Liver (tissue), 3 donors: ENCODE data around the gene MYOCOS.

Experiments
- ATF3 ChIP-seq: IDR thresholded peaks from 2 replicates; pipeline ENCODE4 v1.6.1; 2016; ENCODE audit warnings: antibody characterized with exemption
- CTCF ChIP-seq: fragments of 150-350 bp; IDR thresholded peaks from 2 replicates; pipeline ENCODE4 v1.5.1; 2017; ENCODE audit warnings: improper control_type of control experiment, low read depth, low read length; ENCODE audit not compliant: missing input control
- donor health status: healthy.
- donor health status: healthy.

- no peak for TF ChIP-seq CTCF
- no peak for TF ChIP-seq ATF3
These were observed 5.5 kb upstream of the MYOCOS start for GRCh38 chr1:171616586-171616985.
